OCI-LY3 (cell line): ENCODE data around the gene SLFN12.

Experiments
- H2AFZ ChIP-seq: fragments of 200-600, 300-600 bp; shearing (Covaris generic); 2 replicates; pipeline ENCODE4 v1.6.0; 2014; ENCODE audit warnings: antibody characterized with exemption, low read depth, low read length
- H3K27ac ChIP-seq: fragments of 200-600, 300-600 bp; sonication (generic); 2 replicates; pipeline ENCODE4 v1.5.1; 2014; ENCODE audit warnings: mild to moderate bottlenecking, low read length, moderate library complexity, mixed read lengths
- H3K27me3 ChIP-seq: fragments of 200-600, 300-600 bp; sonication (generic); 2 replicates; pipeline ENCODE4 v1.6.1; 2014; ENCODE audit warnings: low read depth, low read length, mixed read lengths
- H3K36me3 ChIP-seq: fragments of 200-600, 300-600 bp; sonication (generic); replicated peaks from 2 replicates; pipeline ENCODE3; 2014; ENCODE audit warnings: low read depth, low read length, mixed read lengths
- H3K4me1 ChIP-seq: fragments of 300-600, 200-600 bp; sonication (generic); 2 replicates; pipeline ENCODE4 v1.6.1; 2014; ENCODE audit warnings: low read length, mixed read lengths
- H3K4me2 ChIP-seq: fragments of 200-600, 300-600 bp; sonication (generic); 2 replicates; pipeline ENCODE4 v1.6.1; 2014; ENCODE audit warnings: low read length, mixed read lengths
- H3K4me3 ChIP-seq: fragments of 300-600, 200-600 bp; sonication (generic); 2 replicates; pipeline ENCODE4 v1.5.1; 2014; ENCODE audit warnings: antibody characterized with exemption, mild to moderate bottlenecking, low read length, moderate library complexity
- H3K79me2 ChIP-seq: fragments of 300-600, 200-600 bp; shearing (Covaris generic); 2 replicates; pipeline ENCODE4 v1.6.1; 2014; ENCODE audit warnings: mild to moderate bottlenecking, low read length, mixed read lengths
- H3K9ac ChIP-seq: fragments of 300-600, 200-600 bp; shearing (Covaris generic); 2 replicates; pipeline ENCODE4 v1.6.0; 2014; ENCODE audit warnings: mild to moderate bottlenecking, low read length, moderate library complexity
- H3K9me3 ChIP-seq: fragments of 200-600, 300-600 bp; shearing (Covaris generic); 2 replicates; pipeline ENCODE4 v1.6.1; 2014; ENCODE audit warnings: low read length, mixed read lengths; ENCODE audit not compliant: insufficient read depth
- H4K20me1 ChIP-seq: fragments of 200-600, 300-600 bp; sonication (generic); 2 replicates; pipeline ENCODE4 v1.6.1; 2016; ENCODE audit warnings: low read length, mixed read lengths; ENCODE audit not compliant: insufficient read depth
- EZH2phosphoT487 ChIP-seq: fragments of 200-600 bp; shearing (Covaris generic); IDR thresholded peaks from 2 replicates; pipeline ENCODE4 v1.6.1; 2018; ENCODE audit warnings: antibody characterized with exemption, mixed run types, low read depth
- TF ChIP-seq, protein P1 (sequence below): fragments of 200-600, 300-600 bp; sonication (generic); IDR thresholded peaks from 2 replicates; pipeline ENCODE4 v1.5.1; 2014; ENCODE audit warnings: antibody characterized with exemption, low read length, low read depth

The SLFN12 gene

DNA sequence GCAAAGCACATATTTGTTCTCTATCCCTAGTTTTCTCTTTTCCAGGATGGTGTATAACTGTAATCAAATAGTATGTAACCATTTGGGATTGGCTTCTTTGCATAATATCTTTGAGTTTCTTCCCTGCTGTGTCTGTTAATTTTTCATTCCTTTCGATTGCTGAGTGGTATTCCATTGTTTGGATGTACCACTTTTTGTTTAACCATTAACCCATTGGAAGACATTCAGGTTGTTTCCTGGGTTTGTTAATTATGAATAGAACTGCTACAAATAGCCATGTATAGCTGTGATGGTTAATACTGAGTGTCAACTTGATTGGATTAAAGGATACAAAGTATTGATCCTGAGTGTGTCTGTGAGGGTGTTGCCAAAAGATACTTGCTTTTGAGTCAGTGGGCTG lies 20.9 kb upstream of the SLFN12 start:
- no peaks in the 10 kb centered on the region for H3K27me3 ChIP-seq
- no peaks in the 10 kb centered on the region for H3K36me3 ChIP-seq
- no peak overlapping the region for H2AFZ ChIP-seq
- H3K4me2 ChIP-seq: no peak overlapping the region
- no peaks in the 10 kb centered on the region for H3K9me3 ChIP-seq
- no peak overlapping the region for H3K4me3 ChIP-seq
- no peak overlapping the region for H3K9ac ChIP-seq
- TF ChIP-seq, protein P1, sequence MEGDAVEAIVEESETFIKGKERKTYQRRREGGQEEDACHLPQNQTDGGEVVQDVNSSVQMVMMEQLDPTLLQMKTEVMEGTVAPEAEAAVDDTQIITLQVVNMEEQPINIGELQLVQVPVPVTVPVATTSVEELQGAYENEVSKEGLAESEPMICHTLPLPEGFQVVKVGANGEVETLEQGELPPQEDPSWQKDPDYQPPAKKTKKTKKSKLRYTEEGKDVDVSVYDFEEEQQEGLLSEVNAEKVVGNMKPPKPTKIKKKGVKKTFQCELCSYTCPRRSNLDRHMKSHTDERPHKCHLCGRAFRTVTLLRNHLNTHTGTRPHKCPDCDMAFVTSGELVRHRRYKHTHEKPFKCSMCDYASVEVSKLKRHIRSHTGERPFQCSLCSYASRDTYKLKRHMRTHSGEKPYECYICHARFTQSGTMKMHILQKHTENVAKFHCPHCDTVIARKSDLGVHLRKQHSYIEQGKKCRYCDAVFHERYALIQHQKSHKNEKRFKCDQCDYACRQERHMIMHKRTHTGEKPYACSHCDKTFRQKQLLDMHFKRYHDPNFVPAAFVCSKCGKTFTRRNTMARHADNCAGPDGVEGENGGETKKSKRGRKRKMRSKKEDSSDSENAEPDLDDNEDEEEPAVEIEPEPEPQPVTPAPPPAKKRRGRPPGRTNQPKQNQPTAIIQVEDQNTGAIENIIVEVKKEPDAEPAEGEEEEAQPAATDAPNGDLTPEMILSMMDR: no peak
- no peak for TF ChIP-seq EZH2phosphoT487
- H4K20me1 ChIP-seq: no peaks in the 10 kb centered on the region
- H3K27ac ChIP-seq: no peak overlapping the region
- peaks cover 6% of the 10 kb centered on the region; the same call in 1 of the 2 replicates for H3K4me1 ChIP-seq
- no peaks in the 10 kb centered on the region for H3K79me2 ChIP-seq

- H3K4me1 ChIP-seq: peaks cover 13% of the 10 kb centered on the region
- H3K27ac ChIP-seq: no peak overlapping the region
- H3K9ac ChIP-seq: peak overlapping the region; percentile 88
- no peaks in the 10 kb centered on the region for H3K36me3 ChIP-seq
- peak overlapping the region; percentile 85 for H3K4me3 ChIP-seq
- H2AFZ ChIP-seq: no peak overlapping the region
- no peaks in the 10 kb centered on the region for H3K9me3 ChIP-seq
- H3K27me3 ChIP-seq: no peaks in the 10 kb centered on the region
- H3K79me2 ChIP-seq: no peaks in the 10 kb centered on the region; the same call in 1 of the 2 replicates
- no peak for TF ChIP-seq EZH2phosphoT487
- TF ChIP-seq, protein P1: no peak
- no peaks in the 10 kb centered on the region for H4K20me1 ChIP-seq
- H3K4me2 ChIP-seq: peak overlapping the region; percentile 89
These were observed 17.2 kb upstream of the SLFN12 start for GRCh38 chr17:35449371-35449931.

- Histone ChIP-seq H4K20me1 (no peaks in the 10 kb centered on the region), H3K36me3 (no peaks in the 10 kb centered on the region), H3K4me1 (peaks cover 13% of the 10 kb centered on the region), H3K9me3 (no peaks in the 10 kb centered on the region), H3K27me3 (no peaks in the 10 kb centered on the region), H2AFZ (peak overlapping the region; percentile 99), H3K4me2 (peak overlapping the region; percentile 89), H3K79me2 (no peaks in the 10 kb centered on the region; the same call in 1 of the 2 replicates), H3K4me3 (peak overlapping the region; percentile 85), H3K9ac (peak overlapping the region; percentile 88; the same call in 1 of the 2 replicates), H3K27ac (no peak overlapping the region)
- TF ChIP-seq, protein P1: no peak
- no peak for TF ChIP-seq EZH2phosphoT487
These were observed 16.6 kb upstream of the SLFN12 start for GRCh38 chr17:35448899-35449227.

DNA sequence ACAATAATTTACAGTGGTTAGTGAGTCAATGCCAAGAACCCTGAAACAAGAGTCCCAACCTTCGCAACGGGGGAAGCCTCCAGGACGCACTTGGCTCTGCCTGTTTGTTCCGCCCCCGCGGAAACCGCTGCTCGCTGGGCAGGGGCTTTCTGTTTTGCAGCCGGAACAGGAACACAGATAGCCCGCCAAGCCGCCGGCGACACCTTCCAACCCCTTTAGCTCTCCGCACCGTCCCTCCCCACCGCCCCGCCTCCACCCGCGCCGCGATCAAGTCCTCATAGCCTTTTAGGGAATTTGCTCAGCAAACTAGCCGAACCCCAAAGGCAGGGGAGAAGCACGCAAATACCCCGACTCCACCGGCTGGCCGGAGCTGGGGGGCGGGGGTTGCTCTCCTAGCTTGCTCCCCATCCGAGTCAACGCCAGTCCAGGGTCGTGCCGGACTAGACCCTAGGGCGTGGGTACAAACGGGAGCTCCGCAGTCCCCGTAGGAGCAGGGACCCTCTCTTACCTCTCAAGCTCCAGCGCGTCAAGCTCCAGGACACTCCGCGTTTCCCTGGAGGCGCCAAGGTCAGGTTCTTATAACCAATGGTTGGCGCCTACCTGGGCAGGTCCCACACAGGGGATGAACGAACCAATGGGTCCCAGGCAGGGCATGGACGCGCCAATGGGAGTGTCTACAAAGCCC lies 16.1 kb upstream of the SLFN12 start, which contains the start of gene SLFN13:
Gene SLFN13, minus strand, starts transcription at position 553 of the 685 bp plus-strand sequence. CDS start 3,086 bp downstream, outside the sequence.
- Histone ChIP-seq H3K27me3 (no peaks in the 10 kb centered on the region), H4K20me1 (no peaks in the 10 kb centered on the region), H3K9me3 (no peaks in the 10 kb centered on the region), H3K4me2 (peak within 1 kb of the TSS; percentile 89), H3K4me3 (peak within 1 kb of the TSS; percentile 85), H3K27ac (peak within 1 kb of the TSS; percentile 58), H3K9ac (peak within 1 kb of the TSS; percentile 88), H2AFZ (peak within 1 kb of the TSS; percentile 99), H3K79me2 (no peaks in the 10 kb centered on the region; the same call in 1 of the 2 replicates), H3K36me3 (no peaks in the 10 kb centered on the region), H3K4me1 (peaks cover 13% of the 10 kb centered on the region)
- TF ChIP-seq, protein P1: no peak
- no peak for TF ChIP-seq EZH2phosphoT487
